Panc1 (cell line): ENCODE measurements around the gene CATSPERE. TPM values are rescaled to one million over a fixed set of nuclear protein-coding genes. Genes with fewer than 3 reads are reported as not detected.

Experiments
- ATAC-seq: fragments of 200-7000 bp; cut with Tn5 transposase; 2 replicates; pipeline ENCODE4 v1.9.1; 2020; ENCODE audit warnings: mild to moderate bottlenecking, moderate library complexity
- BruUV-seq: library from RNA; stranded (reverse); fragments of 400-500 nt; replicated peaks from 2 replicates; lab custom pipeline; 2021; lab: Mats Ljungman, UMichigan
- CTCF ChIA-PET: fragments of 300-600 bp; sonication (Branson Sonifier 250); formaldehyde crosslinking; loops from one replicate; lab custom pipeline; 2022; ENCODE audit warnings: antibody characterized with exemption; lab: Charles Lee
- POLR2A ChIA-PET: fragments of 300-600 bp; sonication (Branson Sonifier 250); formaldehyde crosslinking; loops from one replicate; lab custom pipeline; 2022; ENCODE audit warnings: antibody characterized with exemption; lab: Charles Lee
- DNase-seq: peaks from one replicate; pipeline ENCODE4 v3.0.0-alpha.2; 2010; ENCODE audit warnings: low read depth, low spot score
- H3K27ac ChIP-seq: 2 replicates; pipeline ENCODE4 v1.5.1; 2011; ENCODE audit warnings: mild to moderate bottlenecking, low read length, inconsistent platforms
- H3K27me3 ChIP-seq: fragments of 200-500 bp; sonication (Bioruptor generic); 2 replicates; pipeline ENCODE4 v1.6.0; 2014; ENCODE audit warnings: low read length, inconsistent platforms; ENCODE audit not compliant: control insufficient read depth, insufficient read depth
- H3K36me3 ChIP-seq: fragments of 200-500 bp; sonication (Bioruptor generic); 2 replicates; pipeline ENCODE4 v1.5.1; 2014; ENCODE audit warnings: inconsistent platforms, mild to moderate bottlenecking, low read length, moderate library complexity; ENCODE audit not compliant: control insufficient read depth, insufficient read depth
- H3K4me1 ChIP-seq: 2 replicates; pipeline ENCODE4 v1.5.1; 2011; ENCODE audit warnings: inconsistent platforms, mild to moderate bottlenecking, low read length, moderate library complexity; ENCODE audit not compliant: control insufficient read depth, insufficient read depth
- H3K4me3 ChIP-seq, 2 experiments: 2 replicates each; pipeline ENCODE4 v1.5.1; 2011 to 2012; ENCODE audit warnings: low read depth in 2 of 2, low read length in 2 of 2, mild to moderate bottlenecking in 2 of 2, inconsistent platforms in 1 of 2, moderate library complexity in 1 of 2
- H3K9me3 ChIP-seq: fragments of 200-500 bp; sonication (Bioruptor generic); 2 replicates; pipeline ENCODE4 v1.5.1; 2014; ENCODE audit warnings: low read depth, mild to moderate bottlenecking, inconsistent platforms, low read length, moderate library complexity; ENCODE audit not compliant: control insufficient read depth, insufficient read depth
- CTCF ChIP-seq: fragments of 450-650 bp; IDR thresholded peaks from 2 replicates; pipeline ENCODE4 v1.5.1; 2017; ENCODE audit warnings: mild to moderate bottlenecking
- POLR2AphosphoS5 ChIP-seq: IDR thresholded peaks from 2 replicates; pipeline ENCODE4 v1.6.1; 2012; ENCODE audit warnings: mild to moderate bottlenecking, low read depth, low read length, moderate library complexity
- SIN3A ChIP-seq: IDR thresholded peaks from 2 replicates; pipeline ENCODE4 v1.6.1; 2012; ENCODE audit warnings: low read depth, mild to moderate bottlenecking, low read length, moderate library complexity, borderline replicate concordance; ENCODE audit not compliant: insufficient read depth
- TCF7L2 ChIP-seq: IDR thresholded peaks from 2 replicates; pipeline ENCODE4 v1.6.1; 2011; ENCODE audit warnings: mild to moderate bottlenecking, low read depth, low read length, inconsistent platforms
- in situ Hi-C: cut with HindIII; loops from 2 replicates; pipeline ENCODE4 v1.10.0; 2016; ENCODE audit warnings: low sequenced_read_pairs, low pct_unique_long_range_greater_than_20kb
- intact Hi-C: fragments of 100-400 bp; cut with micrococcal nuclease; formaldehyde crosslinking; loops from one replicate; pipeline ENCODE4 v1.10.0; 2022; ENCODE audit not compliant: unreplicated experiment
- total RNA-seq: library from RNA; stranded (reverse); gene quantifications from one replicate; pipeline ENCODE4 v1.2.1, GENCODE V29; 2021; ENCODE audit not compliant: unreplicated experiment
- TF ChIP-seq, protein P1 (sequence below), 2 experiments: IDR thresholded peaks; 2 replicates each; pipeline ENCODE4 v1.6.1; 2011 to 2012; ENCODE audit warnings: low read depth in 2 of 2, control low read depth in 1 of 2, low read length in 1 of 2, mild to moderate bottlenecking in 1 of 2, moderate library complexity in 1 of 2; ENCODE audit not compliant: insufficient read depth in 1 of 2

Gene CATSPERE
- total RNA-seq, 1 experiment from 2014 or later: 0.31 TPM

DNA sequence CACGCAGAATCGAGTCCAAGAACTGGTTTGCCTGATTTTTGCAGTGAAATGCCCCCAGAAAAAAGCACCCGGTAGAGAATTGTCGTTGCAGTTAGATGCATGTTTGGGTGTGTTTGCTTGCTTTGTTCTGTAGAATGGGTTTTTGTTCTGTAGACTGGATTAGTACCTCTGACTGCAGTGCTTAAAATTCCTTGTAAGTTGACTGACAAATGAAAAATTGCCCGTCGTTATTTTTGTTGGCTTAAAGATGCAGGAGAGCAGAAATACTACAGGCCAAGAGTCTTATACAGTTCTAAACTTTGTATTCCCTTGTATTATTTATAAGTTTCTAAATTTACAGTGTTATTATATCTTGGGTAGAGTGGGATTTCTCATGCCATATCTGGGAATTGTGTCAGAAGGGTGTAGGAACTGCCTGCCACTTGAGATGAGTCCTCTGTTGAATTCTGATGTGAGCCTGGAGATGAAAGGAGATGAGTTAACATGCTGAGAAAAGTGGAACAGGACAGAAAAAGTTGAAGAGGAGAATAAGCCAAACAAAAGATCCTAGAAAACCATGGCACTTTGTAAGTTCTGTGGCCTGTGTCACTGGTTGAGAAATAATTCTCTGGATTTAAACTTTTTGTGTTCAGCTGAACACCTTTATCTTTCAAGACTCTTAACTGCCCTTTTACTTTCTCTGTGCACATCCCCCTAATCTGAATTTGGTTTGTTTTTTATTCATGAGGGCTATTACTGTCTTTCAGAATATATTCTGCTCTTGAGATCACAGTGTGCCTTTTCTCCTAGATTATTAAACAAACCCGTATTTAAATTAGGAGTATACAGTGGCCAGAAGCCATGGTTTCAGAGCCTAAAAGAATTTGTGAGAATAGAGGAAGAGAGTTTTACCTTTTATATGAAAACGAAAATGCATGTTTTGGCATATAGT lies 193.3 kb downstream of the CATSPERE start:
- Histone ChIP-seq H3K27ac (peak overlapping the region; percentile 93), H3K27me3 (no peaks in the 10 kb centered on the region), H3K9me3 (no peaks in the 10 kb centered on the region), H3K36me3 (no peaks in the 10 kb centered on the region; the same call in 1 of the 2 replicates), H3K4me3 (peak overlapping the region; percentile 91 to 95), H3K4me1 (peaks cover 28% of the 10 kb centered on the region)
- DNase-seq (no peak), ATAC-seq (no peak)
- POLR2A ChIA-PET: interaction anchor here (0.7 kb wide), 1 partner anchor 347 kb away, joined by 3 read pairs; no protein-coding TSS in a partner anchor
- intact Hi-C loops: no loop called here
- in situ Hi-C loops: no loop called here
- BruUV-seq: no TSS peak
- TF ChIP-seq CTCF: no peak
- TF ChIP-seq SIN3A: 0 out of 2 replicates have a peak, but pooled peaks have one; percentile 14
- TF ChIP-seq POLR2AphosphoS5: no peak
- TF ChIP-seq TCF7L2: no peak
- TF ChIP-seq, protein P1, sequence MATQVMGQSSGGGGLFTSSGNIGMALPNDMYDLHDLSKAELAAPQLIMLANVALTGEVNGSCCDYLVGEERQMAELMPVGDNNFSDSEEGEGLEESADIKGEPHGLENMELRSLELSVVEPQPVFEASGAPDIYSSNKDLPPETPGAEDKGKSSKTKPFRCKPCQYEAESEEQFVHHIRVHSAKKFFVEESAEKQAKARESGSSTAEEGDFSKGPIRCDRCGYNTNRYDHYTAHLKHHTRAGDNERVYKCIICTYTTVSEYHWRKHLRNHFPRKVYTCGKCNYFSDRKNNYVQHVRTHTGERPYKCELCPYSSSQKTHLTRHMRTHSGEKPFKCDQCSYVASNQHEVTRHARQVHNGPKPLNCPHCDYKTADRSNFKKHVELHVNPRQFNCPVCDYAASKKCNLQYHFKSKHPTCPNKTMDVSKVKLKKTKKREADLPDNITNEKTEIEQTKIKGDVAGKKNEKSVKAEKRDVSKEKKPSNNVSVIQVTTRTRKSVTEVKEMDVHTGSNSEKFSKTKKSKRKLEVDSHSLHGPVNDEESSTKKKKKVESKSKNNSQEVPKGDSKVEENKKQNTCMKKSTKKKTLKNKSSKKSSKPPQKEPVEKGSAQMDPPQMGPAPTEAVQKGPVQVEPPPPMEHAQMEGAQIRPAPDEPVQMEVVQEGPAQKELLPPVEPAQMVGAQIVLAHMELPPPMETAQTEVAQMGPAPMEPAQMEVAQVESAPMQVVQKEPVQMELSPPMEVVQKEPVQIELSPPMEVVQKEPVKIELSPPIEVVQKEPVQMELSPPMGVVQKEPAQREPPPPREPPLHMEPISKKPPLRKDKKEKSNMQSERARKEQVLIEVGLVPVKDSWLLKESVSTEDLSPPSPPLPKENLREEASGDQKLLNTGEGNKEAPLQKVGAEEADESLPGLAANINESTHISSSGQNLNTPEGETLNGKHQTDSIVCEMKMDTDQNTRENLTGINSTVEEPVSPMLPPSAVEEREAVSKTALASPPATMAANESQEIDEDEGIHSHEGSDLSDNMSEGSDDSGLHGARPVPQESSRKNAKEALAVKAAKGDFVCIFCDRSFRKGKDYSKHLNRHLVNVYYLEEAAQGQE (IDR thresholded peaks at IDR 0.05; ENCODE audit: insufficient read depth in 1 of 2, low read depth in 2 of 2, low read length in 1 of 2): no peak
- CTCF ChIA-PET: no interaction called here

- ATAC-seq (no peak), DNase-seq (no peak)
- in situ Hi-C loops: no loop called here
- POLR2A ChIA-PET: no interaction called here
- Histone ChIP-seq H3K4me1 (peaks cover 32% of the 10 kb centered on the region), H3K4me3 (peak overlapping the region; percentile 91 to 95; a peak in 3 of 4 replicates), H3K36me3 (peaks cover 2% of the 10 kb centered on the region; the same call in 1 of the 2 replicates), H3K9me3 (no peaks in the 10 kb centered on the region), H3K27ac (0 out of 2 replicates have a peak overlapping the region, but pooled peaks have one; percentile 7), H3K27me3 (no peaks in the 10 kb centered on the region)
- intact Hi-C loops: no loop called here
- TSS peak; percentile 63 for BruUV-seq
- CTCF ChIA-PET: no interaction called here
- TF ChIP-seq POLR2AphosphoS5: no peak
- no peak for TF ChIP-seq SIN3A
- no peak for TF ChIP-seq CTCF
- TF ChIP-seq, protein P1 (IDR thresholded peaks at IDR 0.05; ENCODE audit: insufficient read depth in 1 of 2, low read depth in 2 of 2, low read length in 1 of 2): no peak
- no peak for TF ChIP-seq TCF7L2
Observed at GRCh38 chr1:244655186-244655585, 194.1 kb downstream of the CATSPERE start.
